ENCODE results near the gene CKS2. TPM values are rescaled to one million over a fixed set of nuclear protein-coding genes. Genes with fewer than 3 reads are reported as not detected.

The CKS2 gene
- total RNA-seq, 1 experiment from 2014 or later = 299 TPM

DNA sequence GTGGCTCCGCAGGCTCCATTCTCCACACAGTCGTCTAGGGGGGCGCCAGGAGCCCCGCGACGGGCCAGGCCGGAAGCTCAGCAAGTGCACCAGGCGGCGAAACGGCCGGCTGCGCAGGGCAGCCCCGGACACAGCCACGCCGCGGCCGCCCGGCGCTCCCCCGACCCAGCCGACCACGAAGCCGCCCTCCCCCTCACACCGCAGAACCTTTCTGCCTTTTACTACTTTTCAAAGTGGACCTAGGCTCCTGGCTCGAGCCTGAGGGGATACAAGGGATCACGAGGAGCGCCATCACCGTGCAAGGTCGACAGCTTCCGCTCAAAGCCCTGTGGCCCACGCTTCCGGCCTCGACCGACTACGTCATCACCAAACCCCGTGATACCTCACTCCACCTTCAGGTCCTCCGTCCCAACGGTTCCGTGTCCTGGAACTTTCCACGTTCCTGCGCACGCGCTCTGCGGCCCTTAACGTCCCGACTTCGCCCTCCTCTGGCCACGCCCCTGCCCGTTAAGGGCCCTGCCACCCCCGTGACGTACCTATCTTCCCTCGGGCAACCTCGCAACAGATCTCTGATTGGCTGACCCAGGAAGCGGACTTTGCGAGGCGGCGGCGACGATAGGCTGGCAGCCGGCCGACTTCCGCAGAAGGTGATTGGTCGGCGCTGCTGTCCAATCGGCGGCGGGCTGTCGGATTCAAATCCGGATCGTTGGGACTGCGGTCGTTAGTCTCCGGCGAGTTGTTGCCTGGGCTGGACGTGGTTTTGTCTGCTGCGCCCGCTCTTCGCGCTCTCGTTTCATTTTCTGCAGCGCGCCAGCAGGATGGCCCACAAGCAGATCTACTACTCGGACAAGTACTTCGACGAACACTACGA lies at the start of gene CKS2 (continued):
- no peak for TF ChIP-seq HMGA2 (CRISPR knock-in tag; IDR thresholded peaks at IDR 0.05)
- 0 out of 2 replicates have a peak, but pooled peaks have one; percentile 82 for TF ChIP-seq KAT7 (CRISPR knock-in tag; IDR thresholded peaks at IDR 0.05; ENCODE audit: borderline replicate concordance)
- TF ChIP-seq MXD4 (CRISPR knock-in tag; IDR thresholded peaks at IDR 0.05; ENCODE audit: borderline replicate concordance) = no peak
- TF ChIP-seq, protein P1, sequence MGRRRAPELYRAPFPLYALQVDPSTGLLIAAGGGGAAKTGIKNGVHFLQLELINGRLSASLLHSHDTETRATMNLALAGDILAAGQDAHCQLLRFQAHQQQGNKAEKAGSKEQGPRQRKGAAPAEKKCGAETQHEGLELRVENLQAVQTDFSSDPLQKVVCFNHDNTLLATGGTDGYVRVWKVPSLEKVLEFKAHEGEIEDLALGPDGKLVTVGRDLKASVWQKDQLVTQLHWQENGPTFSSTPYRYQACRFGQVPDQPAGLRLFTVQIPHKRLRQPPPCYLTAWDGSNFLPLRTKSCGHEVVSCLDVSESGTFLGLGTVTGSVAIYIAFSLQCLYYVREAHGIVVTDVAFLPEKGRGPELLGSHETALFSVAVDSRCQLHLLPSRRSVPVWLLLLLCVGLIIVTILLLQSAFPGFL (CRISPR knock-in tag; IDR thresholded peaks at IDR 0.05; ENCODE audit: borderline replicate concordance) = no peak
- TF ChIP-seq, protein P2, sequence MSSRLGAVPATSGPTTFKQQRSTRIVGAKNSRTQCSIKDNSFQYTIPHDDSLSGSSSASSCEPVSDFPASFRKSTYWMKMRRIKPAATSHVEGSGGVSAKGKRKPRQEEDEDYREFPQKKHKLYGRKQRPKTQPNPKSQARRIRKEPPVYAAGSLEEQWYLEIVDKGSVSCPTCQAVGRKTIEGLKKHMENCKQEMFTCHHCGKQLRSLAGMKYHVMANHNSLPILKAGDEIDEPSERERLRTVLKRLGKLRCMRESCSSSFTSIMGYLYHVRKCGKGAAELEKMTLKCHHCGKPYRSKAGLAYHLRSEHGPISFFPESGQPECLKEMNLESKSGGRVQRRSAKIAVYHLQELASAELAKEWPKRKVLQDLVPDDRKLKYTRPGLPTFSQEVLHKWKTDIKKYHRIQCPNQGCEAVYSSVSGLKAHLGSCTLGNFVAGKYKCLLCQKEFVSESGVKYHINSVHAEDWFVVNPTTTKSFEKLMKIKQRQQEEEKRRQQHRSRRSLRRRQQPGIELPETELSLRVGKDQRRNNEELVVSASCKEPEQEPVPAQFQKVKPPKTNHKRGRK (CRISPR knock-in tag; IDR thresholded peaks at IDR 0.05; ENCODE audit: borderline replicate concordance) = no peak
- peak; percentile 52; the same call in 1 of the 2 replicates for TF ChIP-seq ESRRA (CRISPR knock-in tag; IDR thresholded peaks at IDR 0.05; ENCODE audit: borderline replicate concordance)
- TF ChIP-seq NFATC4 (CRISPR knock-in tag; IDR thresholded peaks at IDR 0.05) = no peak
- peak; percentile 79 for TF ChIP-seq JUN (CRISPR knock-in tag; IDR thresholded peaks at IDR 0.05)
- TF ChIP-seq, protein P3, sequence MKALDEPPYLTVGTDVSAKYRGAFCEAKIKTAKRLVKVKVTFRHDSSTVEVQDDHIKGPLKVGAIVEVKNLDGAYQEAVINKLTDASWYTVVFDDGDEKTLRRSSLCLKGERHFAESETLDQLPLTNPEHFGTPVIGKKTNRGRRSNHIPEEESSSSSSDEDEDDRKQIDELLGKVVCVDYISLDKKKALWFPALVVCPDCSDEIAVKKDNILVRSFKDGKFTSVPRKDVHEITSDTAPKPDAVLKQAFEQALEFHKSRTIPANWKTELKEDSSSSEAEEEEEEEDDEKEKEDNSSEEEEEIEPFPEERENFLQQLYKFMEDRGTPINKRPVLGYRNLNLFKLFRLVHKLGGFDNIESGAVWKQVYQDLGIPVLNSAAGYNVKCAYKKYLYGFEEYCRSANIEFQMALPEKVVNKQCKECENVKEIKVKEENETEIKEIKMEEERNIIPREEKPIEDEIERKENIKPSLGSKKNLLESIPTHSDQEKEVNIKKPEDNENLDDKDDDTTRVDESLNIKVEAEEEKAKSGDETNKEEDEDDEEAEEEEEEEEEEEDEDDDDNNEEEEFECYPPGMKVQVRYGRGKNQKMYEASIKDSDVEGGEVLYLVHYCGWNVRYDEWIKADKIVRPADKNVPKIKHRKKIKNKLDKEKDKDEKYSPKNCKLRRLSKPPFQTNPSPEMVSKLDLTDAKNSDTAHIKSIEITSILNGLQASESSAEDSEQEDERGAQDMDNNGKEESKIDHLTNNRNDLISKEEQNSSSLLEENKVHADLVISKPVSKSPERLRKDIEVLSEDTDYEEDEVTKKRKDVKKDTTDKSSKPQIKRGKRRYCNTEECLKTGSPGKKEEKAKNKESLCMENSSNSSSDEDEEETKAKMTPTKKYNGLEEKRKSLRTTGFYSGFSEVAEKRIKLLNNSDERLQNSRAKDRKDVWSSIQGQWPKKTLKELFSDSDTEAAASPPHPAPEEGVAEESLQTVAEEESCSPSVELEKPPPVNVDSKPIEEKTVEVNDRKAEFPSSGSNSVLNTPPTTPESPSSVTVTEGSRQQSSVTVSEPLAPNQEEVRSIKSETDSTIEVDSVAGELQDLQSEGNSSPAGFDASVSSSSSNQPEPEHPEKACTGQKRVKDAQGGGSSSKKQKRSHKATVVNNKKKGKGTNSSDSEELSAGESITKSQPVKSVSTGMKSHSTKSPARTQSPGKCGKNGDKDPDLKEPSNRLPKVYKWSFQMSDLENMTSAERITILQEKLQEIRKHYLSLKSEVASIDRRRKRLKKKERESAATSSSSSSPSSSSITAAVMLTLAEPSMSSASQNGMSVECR (CRISPR knock-in tag; IDR thresholded peaks at IDR 0.05; ENCODE audit: borderline replicate concordance) = 0 out of 2 replicates have a peak, but pooled peaks have one; percentile 66
- TF ChIP-seq FOXJ3 (CRISPR knock-in tag; IDR thresholded peaks at IDR 0.05; ENCODE audit: borderline replicate concordance) = no peak
- TF ChIP-seq RORB (CRISPR knock-in tag; IDR thresholded peaks at IDR 0.05) = no peak
- peak; percentile 19; the same call in 1 of the 2 replicates for TF ChIP-seq ZNF232 (CRISPR knock-in tag; IDR thresholded peaks at IDR 0.05)
- TF ChIP-seq SP1 (CRISPR knock-in tag; conservative IDR thresholded peaks at IDR 0.05) = peak; percentile 89
- no peak for TF ChIP-seq OVOL2 (CRISPR knock-in tag; IDR thresholded peaks at IDR 0.05; ENCODE audit: borderline replicate concordance)
- TF ChIP-seq, protein P4, sequence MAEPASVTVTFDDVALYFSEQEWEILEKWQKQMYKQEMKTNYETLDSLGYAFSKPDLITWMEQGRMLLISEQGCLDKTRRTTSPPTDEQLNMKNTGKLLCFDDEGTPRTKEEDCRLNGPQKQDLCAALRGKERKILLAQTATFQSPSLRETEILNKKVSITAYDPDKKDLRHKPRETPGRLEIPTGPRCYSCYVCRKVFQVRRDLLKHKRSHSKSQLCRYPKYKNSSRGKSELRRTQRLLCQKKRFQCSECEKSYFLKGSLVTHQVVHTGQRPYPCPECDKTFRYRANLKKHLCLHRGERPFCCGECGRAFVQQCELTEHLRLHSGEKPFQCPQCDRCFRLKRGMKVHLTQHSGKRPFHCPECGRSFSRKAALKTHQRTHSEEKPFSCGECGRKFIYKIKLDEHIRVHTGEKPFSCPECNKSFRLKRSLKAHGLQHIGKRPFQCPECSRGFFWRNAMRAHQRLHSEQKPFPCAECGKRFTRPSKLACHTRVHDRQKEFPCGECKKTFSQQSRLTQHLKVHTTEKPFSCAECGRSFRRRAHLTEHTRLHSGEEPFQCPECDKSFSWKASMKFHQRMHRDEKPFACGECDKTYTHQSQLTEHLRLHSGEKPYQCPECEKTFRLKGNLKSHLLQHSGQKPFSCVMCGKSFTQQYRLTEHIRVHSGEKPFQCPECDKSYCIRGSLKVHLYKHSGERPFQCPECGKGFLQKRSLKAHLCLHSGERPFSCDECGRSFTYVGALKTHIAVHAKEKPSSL (CRISPR knock-in tag; conservative IDR thresholded peaks at IDR 0.05) = no peak
- TF ChIP-seq, protein P5, sequence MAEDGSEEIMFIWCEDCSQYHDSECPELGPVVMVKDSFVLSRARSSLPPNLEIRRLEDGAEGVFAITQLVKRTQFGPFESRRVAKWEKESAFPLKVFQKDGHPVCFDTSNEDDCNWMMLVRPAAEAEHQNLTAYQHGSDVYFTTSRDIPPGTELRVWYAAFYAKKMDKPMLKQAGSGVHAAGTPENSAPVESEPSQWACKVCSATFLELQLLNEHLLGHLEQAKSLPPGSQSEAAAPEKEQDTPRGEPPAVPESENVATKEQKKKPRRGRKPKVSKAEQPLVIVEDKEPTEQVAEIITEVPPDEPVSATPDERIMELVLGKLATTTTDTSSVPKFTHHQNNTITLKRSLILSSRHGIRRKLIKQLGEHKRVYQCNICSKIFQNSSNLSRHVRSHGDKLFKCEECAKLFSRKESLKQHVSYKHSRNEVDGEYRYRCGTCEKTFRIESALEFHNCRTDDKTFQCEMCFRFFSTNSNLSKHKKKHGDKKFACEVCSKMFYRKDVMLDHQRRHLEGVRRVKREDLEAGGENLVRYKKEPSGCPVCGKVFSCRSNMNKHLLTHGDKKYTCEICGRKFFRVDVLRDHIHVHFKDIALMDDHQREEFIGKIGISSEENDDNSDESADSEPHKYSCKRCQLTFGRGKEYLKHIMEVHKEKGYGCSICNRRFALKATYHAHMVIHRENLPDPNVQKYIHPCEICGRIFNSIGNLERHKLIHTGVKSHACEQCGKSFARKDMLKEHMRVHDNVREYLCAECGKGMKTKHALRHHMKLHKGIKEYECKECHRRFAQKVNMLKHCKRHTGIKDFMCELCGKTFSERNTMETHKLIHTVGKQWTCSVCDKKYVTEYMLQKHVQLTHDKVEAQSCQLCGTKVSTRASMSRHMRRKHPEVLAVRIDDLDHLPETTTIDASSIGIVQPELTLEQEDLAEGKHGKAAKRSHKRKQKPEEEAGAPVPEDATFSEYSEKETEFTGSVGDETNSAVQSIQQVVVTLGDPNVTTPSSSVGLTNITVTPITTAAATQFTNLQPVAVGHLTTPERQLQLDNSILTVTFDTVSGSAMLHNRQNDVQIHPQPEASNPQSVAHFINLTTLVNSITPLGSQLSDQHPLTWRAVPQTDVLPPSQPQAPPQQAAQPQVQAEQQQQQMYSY (CRISPR knock-in tag; IDR thresholded peaks at IDR 0.05) = 0 out of 2 replicates have a peak, but pooled peaks have one; percentile 32
- TF ChIP-seq EMX1 (CRISPR knock-in tag; IDR thresholded peaks at IDR 0.05) = no peak
- TF ChIP-seq, protein P6, sequence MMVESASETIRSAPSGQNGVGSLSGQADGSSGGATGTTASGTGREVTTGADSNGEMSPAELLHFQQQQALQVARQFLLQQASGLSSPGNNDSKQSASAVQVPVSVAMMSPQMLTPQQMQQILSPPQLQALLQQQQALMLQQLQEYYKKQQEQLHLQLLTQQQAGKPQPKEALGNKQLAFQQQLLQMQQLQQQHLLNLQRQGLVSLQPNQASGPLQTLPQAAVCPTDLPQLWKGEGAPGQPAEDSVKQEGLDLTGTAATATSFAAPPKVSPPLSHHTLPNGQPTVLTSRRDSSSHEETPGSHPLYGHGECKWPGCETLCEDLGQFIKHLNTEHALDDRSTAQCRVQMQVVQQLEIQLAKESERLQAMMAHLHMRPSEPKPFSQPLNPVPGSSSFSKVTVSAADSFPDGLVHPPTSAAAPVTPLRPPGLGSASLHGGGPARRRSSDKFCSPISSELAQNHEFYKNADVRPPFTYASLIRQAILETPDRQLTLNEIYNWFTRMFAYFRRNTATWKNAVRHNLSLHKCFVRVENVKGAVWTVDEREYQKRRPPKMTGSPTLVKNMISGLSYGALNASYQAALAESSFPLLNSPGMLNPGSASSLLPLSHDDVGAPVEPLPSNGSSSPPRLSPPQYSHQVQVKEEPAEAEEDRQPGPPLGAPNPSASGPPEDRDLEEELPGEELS (CRISPR knock-in tag; IDR thresholded peaks at IDR 0.05) = peak; percentile 72; the same call in 1 of the 2 replicates
- TF ChIP-seq ZNF671 (CRISPR knock-in tag; IDR thresholded peaks at IDR 0.05) = no peak
- TF ChIP-seq, protein P7, sequence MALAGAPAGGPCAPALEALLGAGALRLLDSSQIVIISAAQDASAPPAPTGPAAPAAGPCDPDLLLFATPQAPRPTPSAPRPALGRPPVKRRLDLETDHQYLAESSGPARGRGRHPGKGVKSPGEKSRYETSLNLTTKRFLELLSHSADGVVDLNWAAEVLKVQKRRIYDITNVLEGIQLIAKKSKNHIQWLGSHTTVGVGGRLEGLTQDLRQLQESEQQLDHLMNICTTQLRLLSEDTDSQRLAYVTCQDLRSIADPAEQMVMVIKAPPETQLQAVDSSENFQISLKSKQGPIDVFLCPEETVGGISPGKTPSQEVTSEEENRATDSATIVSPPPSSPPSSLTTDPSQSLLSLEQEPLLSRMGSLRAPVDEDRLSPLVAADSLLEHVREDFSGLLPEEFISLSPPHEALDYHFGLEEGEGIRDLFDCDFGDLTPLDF (CRISPR knock-in tag; IDR thresholded peaks at IDR 0.05) = no peak; the same call in 1 of the 2 replicates
- no peak for TF ChIP-seq ZNF396 (CRISPR knock-in tag; IDR thresholded peaks at IDR 0.05; ENCODE audit: borderline replicate concordance)
